Panc1 (cell line): ENCODE data around the gene SCYL1. TPM values are rescaled to one million over a fixed set of nuclear protein-coding genes. Genes with fewer than 3 reads are reported as not detected.

Experiments
- ATAC-seq: fragments of 200-7000 bp; cut with Tn5 transposase; 2 replicates; pipeline ENCODE4 v1.9.1; 2020; ENCODE audit warnings: mild to moderate bottlenecking, moderate library complexity
- BruUV-seq: library from RNA; stranded (reverse); fragments of 400-500 nt; replicated peaks from 2 replicates; lab custom pipeline; 2021; lab: Mats Ljungman, UMichigan
- CTCF ChIA-PET: fragments of 300-600 bp; sonication (Branson Sonifier 250); formaldehyde crosslinking; loops from one replicate; lab custom pipeline; 2022; ENCODE audit warnings: antibody characterized with exemption; lab: Charles Lee
- POLR2A ChIA-PET: fragments of 300-600 bp; sonication (Branson Sonifier 250); formaldehyde crosslinking; loops from one replicate; lab custom pipeline; 2022; ENCODE audit warnings: antibody characterized with exemption; lab: Charles Lee
- DNase-seq: peaks from one replicate; pipeline ENCODE4 v3.0.0-alpha.2; 2010; ENCODE audit warnings: low read depth, low spot score
- H3K27ac ChIP-seq: 2 replicates; pipeline ENCODE4 v1.5.1; 2011; ENCODE audit warnings: mild to moderate bottlenecking, low read length, inconsistent platforms
- H3K27me3 ChIP-seq: fragments of 200-500 bp; sonication (Bioruptor generic); 2 replicates; pipeline ENCODE4 v1.6.0; 2014; ENCODE audit warnings: low read length, inconsistent platforms; ENCODE audit not compliant: control insufficient read depth, insufficient read depth
- H3K36me3 ChIP-seq: fragments of 200-500 bp; sonication (Bioruptor generic); 2 replicates; pipeline ENCODE4 v1.5.1; 2014; ENCODE audit warnings: inconsistent platforms, mild to moderate bottlenecking, low read length, moderate library complexity; ENCODE audit not compliant: control insufficient read depth, insufficient read depth
- H3K4me1 ChIP-seq: 2 replicates; pipeline ENCODE4 v1.5.1; 2011; ENCODE audit warnings: inconsistent platforms, mild to moderate bottlenecking, low read length, moderate library complexity; ENCODE audit not compliant: control insufficient read depth, insufficient read depth
- H3K4me3 ChIP-seq, 2 experiments: 2 replicates each; pipeline ENCODE4 v1.5.1; 2011 to 2012; ENCODE audit warnings: low read depth in 2 of 2, low read length in 2 of 2, mild to moderate bottlenecking in 2 of 2, inconsistent platforms in 1 of 2, moderate library complexity in 1 of 2
- H3K9me3 ChIP-seq: fragments of 200-500 bp; sonication (Bioruptor generic); 2 replicates; pipeline ENCODE4 v1.5.1; 2014; ENCODE audit warnings: low read depth, mild to moderate bottlenecking, inconsistent platforms, low read length, moderate library complexity; ENCODE audit not compliant: control insufficient read depth, insufficient read depth
- CTCF ChIP-seq: fragments of 450-650 bp; IDR thresholded peaks from 2 replicates; pipeline ENCODE4 v1.5.1; 2017; ENCODE audit warnings: mild to moderate bottlenecking
- POLR2AphosphoS5 ChIP-seq: IDR thresholded peaks from 2 replicates; pipeline ENCODE4 v1.6.1; 2012; ENCODE audit warnings: mild to moderate bottlenecking, low read depth, low read length, moderate library complexity
- REST ChIP-seq, 2 experiments: IDR thresholded peaks; 2 replicates each; pipeline ENCODE4 v1.6.1; 2011 to 2012; ENCODE audit warnings: low read depth in 2 of 2, control low read depth in 1 of 2, low read length in 1 of 2, mild to moderate bottlenecking in 1 of 2, moderate library complexity in 1 of 2; ENCODE audit not compliant: insufficient read depth in 1 of 2
- SIN3A ChIP-seq: IDR thresholded peaks from 2 replicates; pipeline ENCODE4 v1.6.1; 2012; ENCODE audit warnings: low read depth, mild to moderate bottlenecking, low read length, moderate library complexity, borderline replicate concordance; ENCODE audit not compliant: insufficient read depth
- TCF7L2 ChIP-seq: IDR thresholded peaks from 2 replicates; pipeline ENCODE4 v1.6.1; 2011; ENCODE audit warnings: mild to moderate bottlenecking, low read depth, low read length, inconsistent platforms
- in situ Hi-C: cut with HindIII; loops from 2 replicates; pipeline ENCODE4 v1.10.0; 2016; ENCODE audit warnings: low sequenced_read_pairs, low pct_unique_long_range_greater_than_20kb
- intact Hi-C: fragments of 100-400 bp; cut with micrococcal nuclease; formaldehyde crosslinking; loops from one replicate; pipeline ENCODE4 v1.10.0; 2022; ENCODE audit not compliant: unreplicated experiment
- total RNA-seq: library from RNA; stranded (reverse); gene quantifications from one replicate; pipeline ENCODE4 v1.2.1, GENCODE V29; 2021; ENCODE audit not compliant: unreplicated experiment

The SCYL1 gene
- total RNA-seq, 1 experiment from 2014 or later: 117 TPM

GRCh38 chr11:65549096-65549495 lies 24.2 kb downstream of the SCYL1 start:
- ChIA-PET CTCF (interaction anchor here (0.6 kb wide), 2 partner anchors 9 to 96 kb away, joined by 3 to 5 read pairs; no protein-coding TSS in a partner anchor), POLR2A (interaction anchor here (0.6 kb wide), 1 partner anchor 50 kb away, joined by 3 read pairs; the partner anchor contains the start of gene MALAT1)
- no peaks in the 10 kb centered on the region for H3K27me3 ChIP-seq
- BruUV-seq: no TSS peak
- peaks cover 21% of the 10 kb centered on the region for H3K4me1 ChIP-seq
- no peak overlapping the region for H3K27ac ChIP-seq
- H3K36me3 ChIP-seq: no peaks in the 10 kb centered on the region
- TF ChIP-seq REST (IDR thresholded peaks at IDR 0.05; ENCODE audit: insufficient read depth in 1 of 2, low read depth in 2 of 2, low read length in 1 of 2) (no peak), CTCF (no peak), TCF7L2 (no peak), POLR2AphosphoS5 (no peak), SIN3A (no peak)
- DNase-seq: no peak
- no peaks in the 10 kb centered on the region for H3K9me3 ChIP-seq
- no peak for ATAC-seq
- H3K4me3 ChIP-seq: no peak overlapping the region
- in situ Hi-C loops: no loop called here
- intact Hi-C loops: no loop called here

- no peak overlapping the region for H3K4me3 ChIP-seq
- DNase-seq (no peak), ATAC-seq (peak; percentile 80)
- H3K27ac ChIP-seq: no peak overlapping the region
- H3K4me1 ChIP-seq: peaks cover 48% of the 10 kb centered on the region
- no peaks in the 10 kb centered on the region for H3K27me3 ChIP-seq
- POLR2A ChIA-PET: no interaction called here
- H3K9me3 ChIP-seq: no peaks in the 10 kb centered on the region
- intact Hi-C loops (loop anchor here (10.0 kb wide), 1 partner anchor 303 kb away; the partner anchor contains the start of gene CFL1), in situ Hi-C loops (no loop called here)
- TF ChIP-seq SIN3A (0 out of 2 replicates have a peak, but pooled peaks have one; percentile 43), POLR2AphosphoS5 (no peak), REST (IDR thresholded peaks at IDR 0.05; ENCODE audit: insufficient read depth in 1 of 2, low read depth in 2 of 2, low read length in 1 of 2) (no peak), CTCF (peak; percentile 96; the same call in 1 of the 2 replicates)
- CTCF ChIA-PET: interaction anchor here (0.6 to 2.3 kb wide), 7 partner anchors 11 to 40 kb away, joined by 3 to 22 read pairs (median 4); partner anchors contain the start of genes FAM89B, SCYL1 and ZNRD2
- no peaks in the 10 kb centered on the region for H3K36me3 ChIP-seq
- no TSS peak for BruUV-seq
These were observed 26.9 kb downstream of the SCYL1 start for GRCh38 chr11:65551572-65552387.
